ENCODE measurements around the gene ZNF14.

DNA sequence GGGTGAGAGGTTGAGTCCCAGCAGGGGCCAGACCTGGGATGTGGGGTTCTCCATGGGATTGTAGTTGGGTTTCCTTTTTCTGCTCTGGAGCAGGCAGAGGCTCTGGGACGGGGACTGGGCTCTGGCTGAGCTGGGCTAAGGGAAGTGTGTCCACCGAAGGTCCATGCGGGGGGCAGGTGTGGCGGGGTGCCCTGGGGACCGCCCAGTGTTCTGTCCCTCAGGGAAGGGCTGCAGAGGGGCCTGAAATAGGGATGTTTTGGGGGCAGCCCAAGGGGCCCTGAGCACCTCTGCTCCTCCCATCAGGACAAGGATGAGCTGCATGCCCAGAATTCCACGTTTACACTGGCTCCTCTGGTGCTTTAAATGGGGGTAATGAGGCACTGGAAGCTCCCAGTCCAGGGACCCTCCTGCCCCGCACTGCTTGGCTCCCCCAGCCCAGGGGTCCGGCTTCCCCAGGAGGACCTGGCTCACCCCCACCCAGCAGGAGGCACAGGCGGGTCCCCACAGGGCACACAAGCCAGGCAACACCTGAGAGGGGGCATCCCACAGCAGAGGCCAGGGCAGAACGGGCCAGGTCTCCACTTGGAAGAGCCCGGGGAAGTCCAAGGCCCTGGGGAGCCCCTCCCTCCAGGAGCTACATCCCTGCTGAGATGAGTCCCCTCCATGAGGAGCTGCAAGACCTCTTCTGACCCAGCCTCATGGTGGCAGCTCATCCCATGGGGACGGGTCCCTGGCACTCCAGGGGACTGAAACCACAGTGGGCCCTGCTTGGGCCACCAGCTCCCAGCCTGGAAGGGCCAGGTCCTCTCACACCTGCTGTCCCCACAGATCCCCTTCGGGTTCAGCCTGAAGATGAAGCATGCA is 14.7 kb upstream of the ZNF14 start:
- TF ChIP-seq, protein P1, sequence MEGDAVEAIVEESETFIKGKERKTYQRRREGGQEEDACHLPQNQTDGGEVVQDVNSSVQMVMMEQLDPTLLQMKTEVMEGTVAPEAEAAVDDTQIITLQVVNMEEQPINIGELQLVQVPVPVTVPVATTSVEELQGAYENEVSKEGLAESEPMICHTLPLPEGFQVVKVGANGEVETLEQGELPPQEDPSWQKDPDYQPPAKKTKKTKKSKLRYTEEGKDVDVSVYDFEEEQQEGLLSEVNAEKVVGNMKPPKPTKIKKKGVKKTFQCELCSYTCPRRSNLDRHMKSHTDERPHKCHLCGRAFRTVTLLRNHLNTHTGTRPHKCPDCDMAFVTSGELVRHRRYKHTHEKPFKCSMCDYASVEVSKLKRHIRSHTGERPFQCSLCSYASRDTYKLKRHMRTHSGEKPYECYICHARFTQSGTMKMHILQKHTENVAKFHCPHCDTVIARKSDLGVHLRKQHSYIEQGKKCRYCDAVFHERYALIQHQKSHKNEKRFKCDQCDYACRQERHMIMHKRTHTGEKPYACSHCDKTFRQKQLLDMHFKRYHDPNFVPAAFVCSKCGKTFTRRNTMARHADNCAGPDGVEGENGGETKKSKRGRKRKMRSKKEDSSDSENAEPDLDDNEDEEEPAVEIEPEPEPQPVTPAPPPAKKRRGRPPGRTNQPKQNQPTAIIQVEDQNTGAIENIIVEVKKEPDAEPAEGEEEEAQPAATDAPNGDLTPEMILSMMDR (conservative IDR thresholded peaks at IDR 0.05; ENCODE audit: low read depth, low read length), result no peak
- TF ChIP-seq EZH2 (IDR thresholded peaks at IDR 0.05; ENCODE audit: borderline replicate concordance, low read depth, low read length, poor library complexity, severe bottlenecking), result no peak
